NCI-H460 (cell line): ENCODE measurements around the gene SUPT20H. TPM values are rescaled to one million over a fixed set of nuclear protein-coding genes. Genes with fewer than 3 reads are reported as not detected.
"Not testable (repeated sequence)": the region's sequence is repeated elsewhere in the genome, so short reads cannot be mapped to it uniquely, and the experiment has no call there.

ENCODE experiments used
- DNase-seq: peaks from one replicate; pipeline ENCODE4 v3.0.0-alpha.2; 2016; ENCODE audit warnings: low read depth; ENCODE audit errors: extremely low read depth
- total RNA-seq: library from RNA; depleted of rRNA; stranded (reverse); fragments of >200 nt; shearing (Covaris generic); gene quantifications from 2 replicates; pipeline ENCODE4 v1.2.3, GENCODE V29; 2014

Gene SUPT20H
- total RNA-seq, 1 experiment from 2014 or later = 34.1 TPM

DNA sequence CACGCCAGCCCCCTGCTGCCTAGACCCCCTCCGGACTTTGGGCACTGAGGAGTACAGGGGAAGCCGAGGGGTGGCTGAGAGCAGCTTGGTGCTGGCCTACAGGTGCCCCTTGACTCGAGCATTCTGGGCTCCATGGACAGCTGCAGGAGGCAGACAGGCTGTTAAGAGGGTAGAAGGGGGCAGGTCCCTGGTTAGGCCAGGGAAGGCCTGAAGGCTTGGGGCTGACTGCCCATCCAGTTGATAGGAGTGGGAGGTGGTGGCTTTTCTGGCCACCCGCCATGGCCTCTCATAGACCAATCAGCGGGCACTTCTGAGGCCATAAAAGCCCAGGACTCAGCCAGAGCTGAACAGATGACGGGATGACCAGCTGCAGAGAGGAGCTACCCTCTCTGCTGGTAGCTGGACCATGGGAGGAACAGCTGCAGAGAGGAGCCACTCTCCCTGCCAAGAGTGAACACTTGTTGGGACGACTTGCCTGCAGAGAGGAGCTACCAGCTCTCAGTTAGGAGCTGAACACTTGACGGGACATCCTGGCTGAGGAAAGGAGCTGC is 10.7 kb upstream of the SUPT20H start:
- no peak for DNase-seq

GRCh38 chr13:37069597-37070103 is 10.2 kb upstream of the SUPT20H start:
- no peak for DNase-seq

GRCh38 chr13:37068962-37069361 is 9.5 kb upstream of the SUPT20H start:
- no peak for DNase-seq

DNA sequence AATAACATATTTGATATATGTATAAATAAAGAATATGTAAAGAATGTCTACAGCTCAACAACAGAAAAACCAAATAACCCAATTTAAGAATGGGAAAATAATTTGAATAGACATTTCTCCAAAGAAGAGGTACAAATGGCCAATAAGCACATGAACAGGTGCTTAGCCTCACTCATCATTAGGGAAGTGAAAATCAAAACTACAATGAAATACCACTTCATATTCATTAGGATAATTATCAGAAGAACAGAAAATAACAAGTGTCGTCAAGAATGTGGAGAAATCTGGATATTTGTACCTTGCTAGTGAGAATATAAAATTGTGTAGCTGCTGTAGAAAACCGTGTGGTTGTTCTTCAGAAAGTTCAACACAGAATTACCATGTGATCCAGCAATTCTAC is 8.4 kb upstream of the SUPT20H start:
- DNase-seq = no peak

DNA sequence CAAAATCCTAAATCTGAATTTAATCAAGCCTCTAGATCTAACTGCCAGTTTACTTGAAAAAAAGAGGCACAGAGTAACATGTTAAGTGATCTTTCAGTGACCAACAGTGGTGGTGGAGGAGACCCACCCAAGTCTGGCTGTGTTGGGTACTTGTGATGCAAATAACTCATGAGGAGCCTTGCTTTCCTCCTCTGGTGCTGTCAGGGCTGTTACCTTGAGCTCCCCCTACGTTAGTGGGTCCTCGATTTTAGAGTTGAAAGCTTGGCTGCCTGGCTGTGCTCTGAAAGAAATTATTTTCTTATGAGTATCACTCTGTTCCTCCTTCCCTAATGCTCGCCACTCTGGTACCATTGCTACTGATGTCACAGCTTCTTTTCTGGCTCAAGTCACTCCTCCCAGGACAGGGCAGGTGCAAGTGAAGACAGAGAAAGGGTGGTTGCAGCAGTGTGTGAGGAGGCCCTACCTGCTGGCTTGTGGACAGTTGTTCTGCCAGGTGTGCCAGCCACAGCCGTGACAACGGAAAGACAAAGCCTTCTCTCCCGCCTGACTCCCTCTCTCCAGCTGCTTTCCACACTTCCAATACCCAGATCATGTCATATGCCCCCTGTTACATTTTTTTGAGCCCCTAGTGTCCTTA is 6.5 kb upstream of the SUPT20H start:
- no peak for DNase-seq

DNA sequence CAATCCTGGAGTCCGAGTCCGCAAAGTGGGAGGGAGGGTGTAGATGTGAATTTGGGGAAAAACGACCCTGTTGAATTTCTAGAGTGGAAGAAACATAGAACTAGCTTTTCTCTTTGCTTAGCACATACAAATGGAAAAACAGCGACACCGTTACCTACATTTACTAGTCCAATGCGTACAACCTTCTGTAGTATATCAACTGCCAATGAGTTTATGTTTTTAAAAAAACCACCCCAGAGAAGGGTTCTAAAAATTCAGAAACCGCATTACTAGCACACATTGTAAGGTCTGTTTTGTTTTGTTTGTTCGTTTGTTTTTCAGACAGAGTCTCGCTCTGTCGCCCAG is 332 bp upstream of the SUPT20H start:
- DNase-seq = no peak

GRCh38 chr13:37056228-37056627 is 3.3 kb downstream of the SUPT20H start:
- DNase-seq = not testable (repeated sequence)

DNA sequence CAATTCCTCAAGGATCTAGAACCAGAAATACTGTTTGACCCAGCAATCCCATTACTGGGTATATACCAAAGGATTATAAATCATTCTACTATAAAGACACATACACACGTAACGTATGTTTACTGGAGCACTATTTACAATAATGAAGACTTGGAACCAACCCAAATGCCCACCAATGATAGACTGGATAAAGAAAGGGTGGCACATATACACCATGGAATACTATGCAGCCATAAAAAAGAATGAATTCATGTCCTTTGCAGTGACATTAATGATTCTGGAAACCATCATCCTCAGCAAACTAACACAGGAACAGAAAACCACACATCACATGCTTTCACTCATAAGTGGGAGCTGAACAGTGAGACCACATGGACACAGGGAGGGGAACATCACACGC is 6.4 kb downstream of the SUPT20H start:
- DNase-seq = not testable (repeated sequence)

DNA sequence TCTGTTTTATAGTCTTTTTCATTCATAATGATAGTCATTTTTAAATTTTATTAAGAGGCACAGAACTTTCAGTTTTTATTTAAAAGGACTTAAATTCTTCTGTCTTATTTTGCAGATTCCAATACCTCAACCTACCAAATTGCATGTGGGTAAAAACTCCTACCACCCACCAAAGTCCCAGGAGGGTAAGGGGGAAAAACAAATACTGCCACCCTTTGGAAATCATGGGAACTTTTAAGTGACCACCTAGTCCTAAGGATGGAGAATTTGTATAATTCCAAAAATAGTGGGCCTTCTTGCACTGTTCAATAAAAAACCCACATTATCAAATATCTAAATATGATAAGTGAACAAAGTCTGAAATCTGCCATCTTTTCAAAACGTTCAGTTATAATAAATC is 9.7 kb downstream of the SUPT20H start:
- no peak for DNase-seq

DNA sequence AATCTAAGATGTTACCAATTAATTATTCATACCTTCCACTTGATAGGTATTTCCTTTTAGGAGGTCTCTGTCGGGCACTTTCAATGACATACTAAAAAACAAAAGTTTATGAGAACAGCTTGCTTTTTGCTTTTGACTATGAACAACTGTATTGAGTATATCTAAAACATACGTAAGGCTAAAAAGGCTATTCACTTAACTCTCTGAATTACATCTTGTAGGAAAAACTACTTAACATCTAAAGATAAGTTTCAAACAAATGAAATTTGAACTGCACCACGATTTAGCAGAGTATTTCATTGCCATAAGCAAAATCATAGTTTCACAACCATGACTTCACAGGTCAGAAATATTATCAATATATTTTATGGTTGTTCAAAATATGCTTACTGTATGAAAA is 11.6 kb downstream of the SUPT20H start:
- DNase-seq = no peak

DNA sequence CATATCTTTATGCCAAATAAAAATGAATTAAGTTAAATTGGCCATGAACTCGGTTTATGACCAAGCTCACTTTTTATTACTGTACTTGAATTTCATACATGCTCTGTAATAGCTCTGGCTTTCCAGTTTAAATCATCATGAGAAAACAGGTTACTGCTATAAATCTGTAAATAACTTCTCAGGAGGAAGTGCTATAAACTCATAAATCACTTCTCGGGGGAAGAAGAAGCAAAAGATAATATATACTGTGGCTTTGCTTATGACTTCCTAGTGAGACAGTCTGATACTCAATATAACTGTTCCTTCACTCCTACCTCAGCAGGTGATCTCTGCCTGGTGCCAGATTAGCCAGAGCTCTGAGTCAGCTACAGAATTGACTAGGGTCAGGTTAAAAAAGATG is 12.5 kb downstream of the SUPT20H start:
- no peak for DNase-seq

- DNase-seq = no peak
These were observed 13.4 kb downstream of the SUPT20H start for GRCh38 chr13:37046062-37046461.

GRCh38 chr13:37040789-37041188 is 18.7 kb downstream of the SUPT20H start:
- no peak for DNase-seq

DNA sequence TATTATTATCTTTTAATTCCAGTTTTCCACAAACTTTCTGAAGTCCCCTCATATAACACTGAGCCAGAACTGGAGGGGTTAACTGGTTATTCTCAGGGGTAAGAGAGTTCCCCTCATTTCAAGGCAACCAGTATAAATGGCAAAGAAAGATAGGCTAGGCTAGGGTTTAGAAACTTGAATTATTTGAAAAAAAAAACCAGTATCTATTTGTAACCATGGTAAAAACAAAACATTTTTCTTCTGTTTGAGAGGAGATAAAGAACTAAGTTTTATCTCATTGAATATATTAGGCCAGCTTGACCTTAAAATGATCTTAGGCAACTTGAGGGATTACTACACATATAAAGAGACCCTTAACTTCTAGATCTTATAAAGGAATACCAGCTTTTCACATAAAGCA is 19.6 kb downstream of the SUPT20H start:
- no peak for DNase-seq

- no peak for DNase-seq
These were observed 22.2 kb downstream of the SUPT20H start for GRCh38 chr13:37037241-37037640.

GRCh38 chr13:37029617-37030016 is 29.9 kb downstream of the SUPT20H start:
- no peak for DNase-seq

GRCh38 chr13:37027639-37028038 is 31.8 kb downstream of the SUPT20H start:
- DNase-seq = no peak

- no peak for DNase-seq
These were observed 32.7 kb downstream of the SUPT20H start for GRCh38 chr13:37026771-37027170.

DNA sequence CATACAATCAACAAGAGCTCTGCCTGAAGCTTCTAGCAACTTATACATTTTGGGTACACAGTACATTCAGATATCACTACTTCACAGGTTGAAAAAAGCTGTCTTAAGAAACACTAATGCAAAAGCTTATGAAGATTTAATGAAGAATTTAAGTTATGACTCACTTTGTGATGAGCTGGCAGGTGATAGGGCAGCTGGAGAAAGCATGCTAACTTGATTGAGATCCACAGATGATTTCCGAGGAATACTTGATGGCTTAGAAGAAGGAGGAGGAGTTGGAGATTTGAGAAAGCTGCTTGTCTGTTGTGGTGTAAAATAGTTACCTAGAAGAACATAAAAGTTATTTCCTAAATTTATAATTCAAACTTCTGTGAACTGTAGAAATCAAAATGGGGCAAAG is 35.6 kb downstream of the SUPT20H start:
- DNase-seq = no peak

DNA sequence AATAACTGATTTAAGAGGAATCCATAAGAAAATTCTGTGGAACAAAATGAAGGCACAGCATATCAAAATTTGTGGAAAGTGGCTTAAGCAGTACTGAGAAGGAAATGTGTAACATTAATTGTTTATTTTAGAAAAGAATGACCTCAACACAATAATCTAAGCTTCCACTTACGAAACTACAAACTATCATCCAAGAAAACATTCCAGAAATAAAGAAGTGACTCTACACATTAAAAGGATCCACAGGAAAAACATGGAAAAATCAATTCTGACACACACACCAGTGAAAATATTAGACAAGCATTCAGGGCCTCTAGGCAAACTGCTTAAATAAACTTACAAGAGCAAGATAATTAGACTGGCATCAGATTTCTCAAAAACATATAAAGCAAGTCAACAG is 44.9 kb downstream of the SUPT20H start:
- no peak for DNase-seq

DNA sequence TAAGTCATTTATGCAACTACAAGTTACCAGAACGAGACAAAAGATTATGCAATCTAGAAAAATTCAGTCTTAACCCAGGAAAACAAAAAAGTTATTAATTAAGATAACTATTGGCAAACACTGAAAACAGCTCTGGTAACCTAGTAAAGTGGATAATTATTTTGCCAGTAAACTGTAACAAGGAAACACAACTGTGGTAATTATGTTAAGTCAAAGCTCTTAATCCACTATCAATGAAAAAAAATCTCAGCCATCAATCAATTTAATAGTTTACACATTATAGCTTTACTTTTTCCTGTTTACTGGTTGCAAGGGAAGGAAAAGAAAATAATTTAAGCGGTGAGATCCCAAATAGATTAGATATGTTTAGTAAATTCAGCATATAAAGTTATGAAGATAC is 47.7 kb downstream of the SUPT20H start:
- DNase-seq = no peak

GRCh38 chr13:37011002-37011401 is 48.5 kb downstream of the SUPT20H start:
- DNase-seq = no peak

DNA sequence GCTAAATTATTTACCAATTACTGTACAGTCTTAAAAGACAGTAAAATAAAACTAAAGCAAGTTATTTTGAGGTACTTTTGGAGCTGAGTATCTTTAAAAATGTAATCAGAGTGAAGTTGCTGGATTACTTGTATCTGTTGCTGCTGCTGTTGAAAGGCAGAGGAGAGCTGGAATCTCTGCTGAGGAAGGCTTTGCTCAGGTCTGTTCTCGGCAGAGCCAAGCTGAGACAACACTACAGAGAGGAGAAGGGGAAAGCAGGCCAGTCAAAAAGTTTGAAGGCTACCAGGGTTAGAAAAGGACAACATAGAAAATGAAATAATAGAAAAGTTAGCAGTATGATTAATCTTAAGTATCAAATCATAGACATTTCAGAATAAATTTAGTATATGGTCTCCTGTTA is 49.1 kb downstream of the SUPT20H start:
- DNase-seq = no peak
